ENCODE results near the gene DNAJC3. TPM values are rescaled to one million over a fixed set of nuclear protein-coding genes. Genes with fewer than 3 reads are reported as not detected.
"Not testable (repeated sequence)": the region's sequence is repeated elsewhere in the genome, so short reads cannot be mapped to it uniquely, and the experiment has no call there.

Gene DNAJC3
- total RNA-seq, 1 experiment from 2014 or later, result 39.0 TPM

DNA sequence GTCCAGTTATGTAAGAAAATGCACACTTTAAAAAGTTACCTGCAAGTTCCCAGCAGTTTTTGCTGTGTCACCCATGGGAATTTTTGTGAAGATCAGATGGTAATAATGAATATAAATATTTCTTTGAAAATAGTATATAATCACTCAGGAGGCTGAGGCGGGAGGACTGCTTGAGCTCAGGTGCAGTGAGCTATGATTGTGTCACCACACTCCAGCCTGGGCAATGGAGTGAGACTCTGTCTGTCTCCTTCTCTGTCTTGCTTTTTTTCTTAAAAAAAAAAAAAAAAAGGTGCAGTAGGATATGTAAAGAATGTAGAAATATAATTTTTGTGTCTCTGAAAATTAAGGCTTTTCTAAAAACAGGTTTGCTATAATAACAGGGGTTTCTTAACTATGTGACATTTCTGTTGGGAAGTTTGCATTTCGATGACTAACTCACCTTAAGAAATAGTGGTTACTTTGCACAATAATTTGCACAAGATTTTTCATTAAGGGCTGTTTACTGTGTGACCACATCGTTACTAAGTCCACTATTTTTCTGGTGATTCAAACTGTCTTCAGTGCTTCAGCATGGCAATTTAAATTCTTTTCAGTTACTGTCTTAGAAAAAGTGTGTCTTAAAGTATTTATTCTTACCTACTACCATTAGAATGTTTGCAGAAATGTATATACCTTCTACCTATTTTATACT is 37.3 kb downstream of the DNAJC3 start:
- peak; percentile 54 for DNase-seq (ENCODE audit: low spot score)

GRCh38 chr13:95716231-95716630 is 39.3 kb downstream of the DNAJC3 start:
- DNase-seq (ENCODE audit: low spot score), result no peak

- DNase-seq (ENCODE audit: low spot score), result no peak
These were observed 45.3 kb downstream of the DNAJC3 start for GRCh38 chr13:95722241-95722640.

GRCh38 chr13:95723438-95723837 is 46.5 kb downstream of the DNAJC3 start:
- DNase-seq (ENCODE audit: low spot score), result no peak

DNA sequence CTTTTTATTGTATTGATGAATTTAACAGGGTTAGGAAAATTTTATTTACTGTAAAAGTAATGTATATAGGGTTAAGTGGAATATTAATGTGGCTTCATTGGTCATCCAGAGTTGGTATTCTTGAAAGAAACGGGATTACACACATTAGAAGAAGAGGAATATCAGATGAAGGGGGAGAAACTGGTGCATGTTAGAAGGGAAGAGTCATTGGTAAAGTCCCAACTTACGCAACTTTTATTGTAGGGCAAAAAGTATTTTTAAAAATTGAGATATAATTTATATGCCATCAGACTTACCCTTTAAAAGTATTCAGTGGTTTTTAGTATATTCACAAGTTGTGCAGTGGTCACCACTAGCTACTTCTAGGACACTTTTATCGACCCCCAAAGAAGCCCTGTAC is 47.3 kb downstream of the DNAJC3 start:
- no peak for DNase-seq (ENCODE audit: low spot score)

DNA sequence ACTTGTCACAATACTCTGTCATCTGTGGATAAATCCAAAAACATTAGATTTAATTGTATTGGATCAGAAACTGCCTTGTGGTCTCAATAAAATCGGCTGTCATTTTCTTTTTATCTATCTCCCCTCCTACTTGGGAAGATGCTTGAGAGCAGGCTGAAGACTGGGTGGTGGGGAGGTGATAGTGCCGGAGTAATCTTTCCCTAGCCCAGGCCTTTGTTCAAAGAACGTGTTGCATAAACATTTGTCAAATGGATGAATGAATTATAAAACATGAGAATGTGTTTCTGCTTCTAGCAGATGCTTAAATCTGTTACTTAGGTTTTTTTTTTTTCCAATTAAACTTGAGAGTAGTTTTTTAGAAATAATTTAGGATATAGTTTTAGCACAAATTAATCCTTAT is 49.9 kb downstream of the DNAJC3 start:
- DNase-seq (ENCODE audit: low spot score), result no peak

DNA sequence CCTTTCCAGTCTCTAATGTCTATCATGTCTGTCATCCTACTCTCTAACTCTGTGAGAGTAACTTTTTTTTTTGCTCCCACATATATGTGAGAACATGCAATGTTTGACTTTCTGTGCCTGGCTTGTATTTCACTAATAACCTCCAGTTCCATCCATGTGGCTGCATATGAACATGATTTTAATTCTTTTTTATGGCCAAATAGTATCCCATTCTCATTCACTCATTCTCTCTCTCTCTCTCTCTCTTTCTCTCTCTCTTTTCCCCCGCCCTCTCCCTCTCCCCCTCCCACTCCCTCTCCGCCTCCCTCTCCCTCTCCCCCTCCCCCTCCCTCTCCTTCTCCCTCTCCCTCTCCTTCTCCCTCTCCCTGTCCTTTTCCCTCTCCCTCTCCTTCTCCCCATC is 52.0 kb downstream of the DNAJC3 start:
- no peak for DNase-seq (ENCODE audit: low spot score)

GRCh38 chr13:95734124-95734523 is 57.2 kb downstream of the DNAJC3 start:
- no peak for DNase-seq (ENCODE audit: low spot score)

DNA sequence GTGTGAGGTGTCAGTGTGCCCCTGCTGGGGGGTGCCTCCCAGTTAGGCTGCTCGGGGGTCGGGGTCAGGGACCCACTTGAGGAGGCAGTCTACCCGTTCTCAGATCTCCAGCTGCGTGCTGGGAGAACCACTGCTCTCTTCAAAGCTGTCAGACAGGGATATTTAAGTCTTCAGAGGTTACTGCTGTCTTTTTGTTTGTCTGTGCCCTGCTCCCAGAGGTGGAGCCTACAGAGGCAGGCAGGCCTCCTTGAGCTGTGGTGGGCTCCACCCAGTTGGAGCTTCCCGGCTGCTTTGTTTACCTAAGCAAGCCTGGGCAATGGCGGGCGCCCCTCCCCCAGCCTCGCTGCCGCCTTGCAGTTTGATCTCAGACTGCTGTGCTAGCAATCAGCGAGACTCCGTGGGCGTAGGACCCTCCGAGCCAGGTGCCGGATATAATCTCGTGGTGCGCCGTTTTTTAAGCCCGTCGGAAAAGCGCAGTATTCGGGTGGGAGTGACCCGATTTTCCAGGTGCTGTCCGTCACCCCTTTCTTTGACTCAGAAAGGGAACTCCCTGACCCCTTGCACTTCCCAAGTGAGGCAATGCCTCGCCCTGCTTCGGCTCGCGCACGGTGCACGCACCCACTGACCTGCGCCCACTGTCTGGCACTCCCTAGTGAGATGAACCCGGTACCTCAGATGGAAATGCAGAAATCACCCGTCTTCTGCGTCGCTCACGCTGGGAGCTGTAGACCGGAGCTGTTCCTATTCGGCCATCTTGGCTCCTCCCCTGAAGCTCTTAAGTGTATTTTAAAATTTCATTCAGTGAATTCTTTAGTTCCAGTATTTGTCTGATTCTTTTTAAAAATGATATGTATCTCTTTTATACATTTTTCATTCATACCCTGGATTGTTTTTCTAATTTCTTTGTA is 63.4 kb downstream of the DNAJC3 start:
- not testable (repeated sequence) for DNase-seq (ENCODE audit: low spot score)

DNA sequence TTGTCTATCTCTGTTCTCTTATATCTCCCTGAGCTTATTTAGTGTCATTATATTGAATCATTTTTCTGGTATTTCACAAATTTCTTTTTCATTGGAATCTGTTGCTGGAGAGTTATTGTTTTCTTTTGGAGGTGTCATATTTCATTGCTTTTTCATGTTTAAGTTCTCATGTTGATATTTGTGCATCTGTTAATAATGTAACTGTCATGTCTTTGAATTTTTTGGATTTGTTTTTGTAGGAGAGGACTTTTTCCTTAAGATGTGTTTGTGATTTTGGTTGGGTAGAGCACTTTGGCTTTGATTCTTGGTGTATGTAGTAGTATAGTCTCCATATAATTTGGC is 64.0 kb downstream of the DNAJC3 start:
- DNase-seq (ENCODE audit: low spot score), result no peak

DNA sequence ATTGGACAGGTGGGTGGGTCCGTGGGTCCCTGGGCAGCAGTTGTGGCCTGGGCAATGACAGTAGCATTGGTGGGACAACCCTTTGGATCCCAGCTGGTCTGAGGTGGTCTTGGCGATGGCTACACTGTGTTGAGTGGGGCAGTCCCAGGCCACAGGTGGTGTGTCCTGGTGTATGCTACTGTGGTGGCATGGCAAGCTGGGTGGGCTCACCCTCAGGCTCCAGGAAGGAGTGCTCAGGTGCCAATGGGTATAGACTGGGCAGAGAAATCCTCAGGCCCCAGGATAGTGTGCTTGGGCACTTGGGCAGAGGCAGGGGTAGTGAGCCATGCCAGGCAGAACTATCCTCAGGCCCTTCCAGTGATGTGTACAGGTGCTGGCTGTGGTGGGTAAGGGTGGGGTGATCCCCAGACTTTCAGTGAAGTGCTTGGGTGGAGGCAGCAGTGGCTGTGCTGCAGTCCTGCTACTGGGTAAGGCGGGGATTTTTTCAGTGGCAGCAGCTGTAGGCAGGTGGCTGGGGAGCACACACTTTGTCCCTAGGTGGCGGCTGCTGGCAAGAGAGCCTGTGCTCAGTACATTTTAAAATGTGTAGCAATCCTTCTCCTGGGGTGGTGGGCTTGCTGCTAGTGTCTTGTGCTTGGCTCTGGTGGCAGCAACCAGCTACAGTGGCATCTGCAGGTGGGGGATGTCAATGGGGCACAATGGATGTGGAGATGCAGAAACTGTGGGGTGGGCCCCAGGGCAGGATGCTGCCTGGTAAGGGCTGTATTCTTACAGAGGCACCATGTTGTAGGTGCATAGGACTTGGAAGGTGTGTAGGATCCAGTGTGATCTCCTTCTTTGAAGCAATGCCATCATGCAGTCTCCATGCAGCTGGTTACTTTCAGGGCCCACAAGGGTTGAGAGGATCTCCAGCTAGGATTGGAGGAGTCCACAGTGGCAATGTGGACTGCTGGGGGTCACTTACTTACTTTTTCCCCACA is 64.9 kb downstream of the DNAJC3 start:
- DNase-seq (ENCODE audit: low spot score), result no peak

GRCh38 chr13:95743192-95743591 is 66.3 kb downstream of the DNAJC3 start:
- no peak for DNase-seq (ENCODE audit: low spot score)

DNA sequence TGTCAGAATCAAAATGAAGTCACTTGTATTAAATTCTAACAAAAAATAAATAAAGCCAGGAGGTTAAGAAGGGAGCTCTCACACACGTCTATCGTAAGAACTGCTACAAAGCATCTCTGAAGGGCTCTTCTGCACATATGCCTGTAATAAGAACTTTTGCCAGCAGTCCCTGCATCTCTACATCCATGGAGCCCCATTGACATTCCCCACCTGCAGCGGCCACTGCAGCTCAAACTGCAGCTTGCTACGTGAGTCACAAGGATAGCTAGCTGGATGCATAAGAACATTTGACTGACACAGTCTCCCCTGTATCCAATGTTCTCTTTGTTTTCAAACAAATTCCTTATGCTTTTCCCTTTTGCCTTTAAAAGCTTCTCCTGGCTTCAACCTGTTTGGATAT is 68.3 kb downstream of the DNAJC3 start:
- no peak for DNase-seq (ENCODE audit: low spot score)

DNA sequence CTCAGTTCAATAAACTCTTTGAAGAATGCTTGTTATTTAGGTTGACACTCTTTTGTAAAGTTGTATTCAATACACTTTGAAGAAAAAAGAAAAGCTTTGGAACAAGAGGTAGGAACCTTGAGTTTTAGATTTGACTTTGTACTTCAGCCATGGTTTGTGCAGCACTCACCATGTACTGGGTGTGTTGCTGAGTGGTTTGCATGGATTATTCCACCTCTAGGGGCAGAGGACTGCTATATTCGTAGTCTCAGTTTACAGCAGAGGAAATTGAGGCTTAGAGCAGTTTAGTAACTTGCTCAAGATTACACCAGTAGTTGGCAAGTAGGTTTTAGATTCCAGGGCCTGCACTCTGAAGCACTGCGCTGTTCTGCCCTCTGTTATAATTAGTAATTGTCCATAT is 68.8 kb downstream of the DNAJC3 start:
- no peak for DNase-seq (ENCODE audit: low spot score)

GRCh38 chr13:95749545-95749944 is 72.6 kb downstream of the DNAJC3 start:
- no peak for DNase-seq (ENCODE audit: low spot score)

DNA sequence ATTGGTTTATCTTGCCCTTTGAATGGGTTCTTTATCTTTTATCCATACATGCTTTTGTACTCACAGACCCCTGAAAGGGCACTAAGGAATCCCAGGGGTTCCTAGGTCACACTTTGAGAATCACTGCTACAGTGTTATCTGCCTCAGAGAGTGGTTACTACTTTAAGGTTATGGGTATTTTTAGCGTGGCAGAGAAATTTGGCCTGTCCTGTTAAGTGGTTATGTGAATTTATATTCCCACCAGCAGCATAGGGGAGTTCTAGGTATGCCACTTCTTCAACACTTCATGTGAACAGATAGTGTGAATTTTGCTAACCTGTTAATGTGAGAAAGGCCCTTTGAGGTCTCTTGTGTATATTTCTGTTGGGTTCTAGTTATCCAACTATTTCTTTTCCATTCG is 75.7 kb downstream of the DNAJC3 start:
- no peak for DNase-seq (ENCODE audit: low spot score)

DNA sequence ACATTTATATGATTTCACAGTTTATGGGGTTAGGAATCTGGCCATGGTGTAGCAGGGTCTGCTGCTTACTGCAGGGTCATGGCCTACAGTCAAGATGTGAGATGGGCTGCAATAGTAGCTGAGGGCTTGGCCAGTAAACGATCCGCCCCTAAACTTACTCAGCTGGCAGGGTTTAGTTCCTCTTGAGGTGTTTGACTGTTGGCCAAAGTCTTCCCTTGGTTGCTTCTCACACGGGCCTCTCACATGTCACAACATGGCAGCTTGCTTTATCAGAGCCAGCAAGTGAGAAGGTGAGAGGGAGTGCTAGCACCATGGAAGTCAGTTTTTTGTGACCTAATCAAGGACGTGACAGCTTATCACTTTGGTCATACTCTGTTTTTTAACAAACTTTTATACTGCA is 77.1 kb downstream of the DNAJC3 start:
- no peak for DNase-seq (ENCODE audit: low spot score)

DNA sequence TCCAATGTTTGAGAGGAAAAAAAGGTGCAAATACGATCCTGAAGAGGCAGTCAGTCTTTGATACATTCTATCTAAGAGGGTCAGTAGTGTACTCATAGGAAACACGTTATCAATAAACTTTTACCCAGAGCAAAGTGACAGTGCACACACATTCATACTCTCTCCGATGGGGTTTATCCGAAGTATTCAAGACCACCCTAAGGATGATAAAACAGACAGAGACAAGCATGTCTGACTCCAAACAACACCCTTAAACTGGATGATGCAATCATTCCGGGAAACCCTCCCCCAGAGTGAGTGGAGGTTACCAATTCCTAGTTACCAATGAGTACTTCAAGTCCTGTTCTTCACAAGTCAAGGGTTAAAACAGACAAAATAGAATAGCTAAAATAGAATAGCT is 79.1 kb downstream of the DNAJC3 start:
- no peak for DNase-seq (ENCODE audit: low spot score)

DNA sequence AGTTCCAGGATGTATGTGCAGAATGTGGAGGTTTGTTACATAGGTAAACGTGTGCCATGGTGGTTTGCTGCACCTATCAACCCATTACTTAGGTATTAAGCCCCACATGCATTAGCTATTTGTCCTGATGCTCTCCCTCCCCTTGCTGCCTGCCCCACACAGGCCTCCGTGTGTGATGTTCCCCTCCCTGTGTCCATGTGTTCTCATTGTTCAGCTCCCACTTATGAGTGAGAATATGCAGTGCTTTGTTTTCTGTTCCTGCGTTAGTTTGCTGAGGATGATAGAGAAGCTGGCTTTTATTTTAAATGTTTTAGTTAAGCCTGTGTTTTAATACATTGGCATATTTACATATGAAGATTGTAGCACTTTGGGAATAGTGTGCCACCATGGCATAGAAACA is 85.7 kb downstream of the DNAJC3 start:
- DNase-seq (ENCODE audit: low spot score), result not testable (repeated sequence)

DNA sequence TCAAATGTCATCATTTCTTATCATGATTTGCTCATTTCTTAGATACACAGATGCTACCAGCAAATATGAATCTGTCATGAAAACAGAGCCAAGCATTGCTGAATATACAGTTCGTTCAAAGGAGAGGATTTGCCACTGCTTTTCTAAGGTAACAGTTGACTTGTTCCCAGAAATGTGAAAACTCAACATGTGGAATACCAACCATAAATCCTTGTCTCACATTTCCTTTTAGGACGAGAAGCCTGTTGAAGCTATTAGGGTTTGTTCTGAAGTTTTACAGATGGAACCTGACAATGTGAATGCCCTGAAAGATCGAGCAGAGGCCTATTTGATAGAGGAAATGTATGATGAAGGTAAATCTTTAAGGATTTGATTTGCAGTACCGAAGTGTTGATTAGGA is 86.7 kb downstream of the DNAJC3 start:
- DNase-seq (ENCODE audit: low spot score), result no peak

GRCh38 chr13:95771905-95772304 is 95.0 kb downstream of the DNAJC3 start:
- no peak for DNase-seq (ENCODE audit: low spot score)

DNA sequence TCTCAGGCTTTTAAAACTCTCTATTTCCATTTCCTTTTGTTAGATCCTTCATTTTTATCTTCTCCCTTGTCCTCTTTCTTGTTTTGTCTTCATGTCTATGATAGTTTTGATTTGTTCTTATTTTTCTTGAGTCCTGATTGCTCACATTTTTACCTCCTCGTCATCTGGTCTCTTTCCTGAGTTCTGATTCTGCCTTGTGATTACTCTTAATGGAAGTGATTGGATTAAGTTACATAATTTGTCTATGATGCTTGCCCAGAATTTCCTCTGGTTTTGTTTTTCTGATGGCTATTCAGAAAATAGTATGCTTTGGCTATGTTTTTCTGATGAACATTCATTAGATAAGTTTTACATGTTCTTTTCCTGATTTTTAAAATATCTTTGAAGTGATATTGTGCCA is 102.6 kb downstream of the DNAJC3 start:
- DNase-seq (ENCODE audit: low spot score), result no peak
